ENCODE measurements around the gene SLC1A2. TPM values are rescaled to one million over a fixed set of nuclear protein-coding genes. Genes with fewer than 3 reads are reported as not detected.

Gene SLC1A2
- total and polyA plus RNA-seq, 2 experiments from 2014 or later = 0.70 to 2.8 TPM

GRCh38 chr11:35359321-35360054 is 59.9 kb downstream of the SLC1A2 start:
- DNase-seq (ENCODE audit: low spot score) (no peak), ATAC-seq (no peak)
- Histone ChIP-seq H3F3A (replicated peaks; ENCODE audit: low read depth) (no peaks in the 10 kb centered on the region), H3K4me1 (ENCODE audit: insufficient read depth) (no peaks in the 10 kb centered on the region), H4K20me1 (replicated peaks; ENCODE audit: insufficient read depth) (no peaks in the 10 kb centered on the region), H3K79me2 (replicated peaks; ENCODE audit: insufficient read depth) (no peaks in the 10 kb centered on the region), H3K36me3 (ENCODE audit: insufficient read depth) (no peaks in the 10 kb centered on the region), H3K27ac (ENCODE audit: low read depth) (no peak overlapping the region), H3K4me2 (no peak overlapping the region), H3K4me3 (no peak overlapping the region), H2AFZ (no peak overlapping the region), H3K27me3 (ENCODE audit: insufficient read depth) (no peaks in the 10 kb centered on the region), H3K9me2 (ENCODE audit: insufficient read depth) (0 out of 2 replicates have a peak, but pooled peaks cover 4% of the 10 kb centered on the region)
- TF ChIP-seq STAT1 (IDR thresholded peaks at IDR 0.05; ENCODE audit: unreplicated experiment) (no peak), CTCF (conservative IDR thresholded peaks at IDR 0.05; ENCODE audit: low read depth in 2 of 2) (no peak), EZH2phosphoT487 (IDR thresholded peaks at IDR 0.05; ENCODE audit: unreplicated experiment) (no peak), JUNB (IDR thresholded peaks at IDR 0.05; ENCODE audit: unreplicated experiment) (no peak), ZNF114 (CRISPR knock-in tag; IDR thresholded peaks at IDR 0.05) (no peak), ETS1 (IDR thresholded peaks at IDR 0.05) (no peak)
- Mint-ChIP-seq H3K27ac (no peak overlapping the region), H3K36me3 (ENCODE audit: low read depth) (no peaks in the 10 kb centered on the region), H3K9me3 (no peaks in the 10 kb centered on the region), H3K27me3 (ENCODE audit: insufficient read depth, low read depth, poor library complexity) (peaks cover 1% of the 10 kb centered on the region), H3K4me1 (no peaks in the 10 kb centered on the region; the same call in 2 of the 3 replicates), H3K4me3 (no peak overlapping the region)

GRCh38 chr11:35358391-35358790 is 61.0 kb downstream of the SLC1A2 start:
- 0 out of 2 replicates have a peak, but pooled peaks cover 4% of the 10 kb centered on the region for H3K9me2 ChIP-seq (ENCODE audit: insufficient read depth)
- no peaks in the 10 kb centered on the region for H3K4me1 ChIP-seq (ENCODE audit: insufficient read depth)
- ATAC-seq = no peak
- DNase-seq (ENCODE audit: low spot score) = no peak
- TF ChIP-seq JUNB (IDR thresholded peaks at IDR 0.05; ENCODE audit: unreplicated experiment) (no peak), CTCF (conservative IDR thresholded peaks at IDR 0.05; ENCODE audit: low read depth in 2 of 2) (no peak)
- no peaks in the 10 kb centered on the region for H3K36me3 Mint-ChIP-seq (ENCODE audit: low read depth)
- H3K4me3 ChIP-seq = no peak overlapping the region
- H3K79me2 ChIP-seq (replicated peaks; ENCODE audit: insufficient read depth) = no peaks in the 10 kb centered on the region
- no peaks in the 10 kb centered on the region for H4K20me1 ChIP-seq (replicated peaks; ENCODE audit: insufficient read depth)
- no peaks in the 10 kb centered on the region for H3K4me1 Mint-ChIP-seq
- H3F3A ChIP-seq (replicated peaks; ENCODE audit: low read depth) = no peaks in the 10 kb centered on the region
- H3K27me3 ChIP-seq (ENCODE audit: insufficient read depth) = no peaks in the 10 kb centered on the region
- H3K4me3 Mint-ChIP-seq = no peak overlapping the region
- no peak overlapping the region for H3K27ac Mint-ChIP-seq
- H3K36me3 ChIP-seq (ENCODE audit: insufficient read depth) = no peaks in the 10 kb centered on the region
- H3K27me3 Mint-ChIP-seq (ENCODE audit: insufficient read depth, low read depth, poor library complexity) = peaks cover 1% of the 10 kb centered on the region
- no peak overlapping the region for H3K27ac ChIP-seq (ENCODE audit: low read depth)
- no peak overlapping the region for H2AFZ ChIP-seq
- H3K4me2 ChIP-seq = no peak overlapping the region
- no peaks in the 10 kb centered on the region for H3K9me3 Mint-ChIP-seq

All from GM23338 (cell line).